Thyroid gland (tissue), 4 donors: ENCODE data around the gene CCDC7. TPM values are rescaled to one million over a fixed set of nuclear protein-coding genes. Genes with fewer than 3 reads are reported as not detected.
"Not testable (repeated sequence)": the region's sequence is repeated elsewhere in the genome, so short reads cannot be mapped to it uniquely, and the experiment has no call there.

Source experiments
- DNase-seq, 2 donors: peaks; one replicate each; pipeline ENCODE4 v3.0.0-alpha.2; 2019
- H3K27ac ChIP-seq, 3 donors: fragments of 200-600 bp; sonication (generic); 1 replicate in 2 of 3; 2 replicates in 1 of 3; pipeline ENCODE4 v1.5.1; 2016 to 2019; ENCODE audit warnings: mild to moderate bottlenecking in 1 of 3, moderate library complexity in 1 of 3
- H3K27me3 ChIP-seq: fragments of 200-600 bp; sonication (generic); one replicate; pipeline ENCODE4 v1.5.1; 2019
- H3K36me3 ChIP-seq, 2 donors: fragments of 200-600 bp; sonication (generic); one replicate each; pipeline ENCODE4 v1.5.1; 2016 to 2019
- H3K4me1 ChIP-seq, 2 donors: fragments of 200-600 bp; sonication (generic); one replicate each; pipeline ENCODE4 v1.5.1; 2017 to 2019
- H3K4me3 ChIP-seq, 3 donors: fragments of 200-600 bp; sonication (generic); replicated peaks in 1 of 3; 1 replicate in 2 of 3; 2 replicates in 1 of 3; pipeline ENCODE4 v1.5.1; 2016; ENCODE audit warnings: mild to moderate bottlenecking in 1 of 3
- H3K9me3 ChIP-seq: fragments of 200-600 bp; sonication (generic); one replicate; pipeline ENCODE4 v1.5.1; 2017
- POLR2A ChIP-seq, 2 donors: fragments of 450-650 bp; IDR thresholded peaks; one replicate each; pipeline ENCODE4 v1.6.1; 2017; ENCODE audit warnings: antibody characterized with exemption in 2 of 2, mild to moderate bottlenecking in 2 of 2, moderate library complexity in 1 of 2
- WGBS, 2 donors: methylation state at CpG; one replicate each; pipeline ENCODE4 v1.1.5; 2017; 5-methylcytosine and 5-hydroxymethylcytosine counted together
- intact Hi-C: fragments of 100-400 bp; cut with DNase I; formaldehyde crosslinking; loops from one replicate; pipeline ENCODE4 v1.15.1; 2023
- total RNA-seq, 4 donors: library from RNA; depleted of rRNA; stranded (reverse); fragments of >200 nt; gene quantifications; one replicate each; pipeline ENCODE4 v1.2.3, GENCODE V29; 2016
- TF ChIP-seq, protein P1 (sequence below), 6 experiments: fragments of 200-600 bp in 3 of 6; fragments of 450-650 bp in 3 of 6; sonication (generic) in 3 of 6; IDR thresholded peaks; one replicate each; pipeline ENCODE4 v1.5.1; 2016 to 2019; ENCODE audit warnings: antibody characterized with exemption in 6 of 6, mild to moderate bottlenecking in 2 of 6, inconsistent platforms in 1 of 6, moderate library complexity in 1 of 6

The CCDC7 gene
- total RNA-seq, 4 donors from 2014 or later = 41.2 to 69.0 (median 55.2) TPM

DNA sequence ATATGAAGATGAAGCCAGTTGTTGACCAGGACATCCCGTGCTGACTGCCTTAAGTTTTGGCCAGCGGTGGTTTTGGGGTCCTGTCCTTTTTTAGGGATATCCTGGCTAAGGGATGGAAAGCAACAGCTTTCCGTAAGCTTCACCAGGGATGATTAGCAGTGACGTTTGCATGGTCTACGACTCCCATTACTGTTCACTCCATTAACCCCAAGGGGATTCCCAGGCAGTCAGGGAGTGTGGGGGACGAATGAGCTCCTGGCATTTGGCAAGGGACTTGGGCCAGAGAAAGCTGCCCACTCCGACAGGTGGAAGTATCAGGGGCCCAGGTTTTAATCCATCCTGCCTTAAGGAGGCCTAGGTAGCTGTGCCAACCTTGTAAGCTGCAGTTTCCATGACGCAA is 445.3 kb downstream of the CCDC7 start:
- 74 to 75% methylated on average over 8 of the region's 8 CpGs for WGBS, 2 donors
- intact Hi-C loops = no loop called here
- H3K36me3 ChIP-seq = peaks cover 0 to 9% of the 10 kb centered on the region in 2 donors
- TF ChIP-seq POLR2A (IDR thresholded peaks at IDR 0.05) = no peak
- TF ChIP-seq, protein P1, sequence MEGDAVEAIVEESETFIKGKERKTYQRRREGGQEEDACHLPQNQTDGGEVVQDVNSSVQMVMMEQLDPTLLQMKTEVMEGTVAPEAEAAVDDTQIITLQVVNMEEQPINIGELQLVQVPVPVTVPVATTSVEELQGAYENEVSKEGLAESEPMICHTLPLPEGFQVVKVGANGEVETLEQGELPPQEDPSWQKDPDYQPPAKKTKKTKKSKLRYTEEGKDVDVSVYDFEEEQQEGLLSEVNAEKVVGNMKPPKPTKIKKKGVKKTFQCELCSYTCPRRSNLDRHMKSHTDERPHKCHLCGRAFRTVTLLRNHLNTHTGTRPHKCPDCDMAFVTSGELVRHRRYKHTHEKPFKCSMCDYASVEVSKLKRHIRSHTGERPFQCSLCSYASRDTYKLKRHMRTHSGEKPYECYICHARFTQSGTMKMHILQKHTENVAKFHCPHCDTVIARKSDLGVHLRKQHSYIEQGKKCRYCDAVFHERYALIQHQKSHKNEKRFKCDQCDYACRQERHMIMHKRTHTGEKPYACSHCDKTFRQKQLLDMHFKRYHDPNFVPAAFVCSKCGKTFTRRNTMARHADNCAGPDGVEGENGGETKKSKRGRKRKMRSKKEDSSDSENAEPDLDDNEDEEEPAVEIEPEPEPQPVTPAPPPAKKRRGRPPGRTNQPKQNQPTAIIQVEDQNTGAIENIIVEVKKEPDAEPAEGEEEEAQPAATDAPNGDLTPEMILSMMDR (IDR thresholded peaks at IDR 0.05) = no peak
- no peaks in the 10 kb centered on the region for H3K4me1 ChIP-seq
- no peak overlapping the region for H3K4me3 ChIP-seq
- no peak for DNase-seq
- H3K9me3 ChIP-seq = no peaks in the 10 kb centered on the region
- H3K27ac ChIP-seq = no peak overlapping the region
- no peaks in the 10 kb centered on the region for H3K27me3 ChIP-seq

DNA sequence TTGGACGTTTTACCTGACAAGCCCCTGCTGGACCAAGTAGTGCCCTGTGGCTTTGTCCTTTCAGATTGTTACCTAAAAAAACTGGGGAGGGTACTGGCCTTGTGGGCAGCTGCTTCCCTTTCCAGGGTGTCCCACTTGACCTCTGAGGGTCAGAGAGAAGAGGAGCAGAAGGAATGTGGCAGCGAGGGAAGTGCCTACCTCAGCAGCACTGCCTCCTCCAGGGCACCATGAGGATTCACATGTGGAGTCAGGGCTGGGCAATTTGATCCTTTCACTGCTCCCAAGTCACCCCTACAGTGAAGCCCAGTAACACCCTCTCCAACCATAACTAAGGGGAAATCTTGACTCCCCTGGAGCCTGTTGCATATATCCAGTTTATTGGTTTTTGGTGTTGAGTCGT is 447.5 kb downstream of the CCDC7 start:
- TF ChIP-seq, protein P1 (IDR thresholded peaks at IDR 0.05) = no peak
- no peak for TF ChIP-seq POLR2A (IDR thresholded peaks at IDR 0.05)

DNA sequence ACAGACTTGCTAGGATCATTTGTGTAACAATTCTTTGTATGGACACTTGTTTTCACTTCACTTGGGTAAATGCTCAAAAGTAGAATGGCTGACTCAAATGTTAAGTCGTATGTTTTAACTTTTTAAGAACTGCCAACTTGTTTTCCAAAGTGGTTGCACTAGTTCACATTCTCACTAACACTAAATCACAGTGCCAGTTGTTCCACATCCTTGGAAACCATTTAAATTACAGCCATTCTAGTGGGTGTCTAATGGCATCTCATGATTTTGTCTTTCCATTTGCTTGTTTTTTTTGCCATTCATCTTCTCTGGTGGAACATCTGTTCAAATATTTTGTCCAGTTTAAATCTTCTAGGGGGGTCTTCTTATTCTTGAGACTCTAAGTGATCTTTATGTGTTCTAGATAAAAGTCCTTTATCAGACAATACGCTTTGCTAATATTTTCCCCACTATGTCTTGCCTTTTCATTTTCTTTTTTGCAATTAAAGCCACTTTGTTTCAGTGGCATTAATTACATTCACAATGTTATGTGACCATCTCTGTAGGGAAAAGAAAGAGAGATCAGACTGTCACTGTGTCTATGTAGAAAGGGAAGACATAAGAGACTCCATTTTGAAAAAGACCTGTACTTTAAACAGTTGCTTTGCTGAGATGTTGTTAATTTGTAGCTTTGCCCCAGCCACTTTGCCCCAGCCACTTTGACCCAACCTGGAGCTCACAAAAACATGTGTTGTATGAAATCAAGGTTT is 448.1 kb downstream of the CCDC7 start:
- TF ChIP-seq, protein P1 (IDR thresholded peaks at IDR 0.05) = no peak
- TF ChIP-seq POLR2A (IDR thresholded peaks at IDR 0.05) = no peak
- H3K27ac ChIP-seq = no peak overlapping the region
- no peak for DNase-seq
- H3K27me3 ChIP-seq = no peaks in the 10 kb centered on the region
- peaks cover 0 to 13% of the 10 kb centered on the region in 2 donors for H3K36me3 ChIP-seq
- no peaks in the 10 kb centered on the region for H3K4me1 ChIP-seq
- H3K4me3 ChIP-seq = no peak overlapping the region
- intact Hi-C loops = no loop called here
- no peaks in the 10 kb centered on the region for H3K9me3 ChIP-seq
- WGBS, 2 donors = 90 to 91% methylated on average over 2 of the region's 2 CpGs

More for the DNA sequence above, 447.5 kb downstream of the CCDC7 start:
- intact Hi-C loops = no loop called here
- no peaks in the 10 kb centered on the region for H3K4me1 ChIP-seq
- no peaks in the 10 kb centered on the region for H3K9me3 ChIP-seq
- no peak for DNase-seq
- peaks cover 0 to 13% of the 10 kb centered on the region in 2 donors for H3K36me3 ChIP-seq
- H3K27me3 ChIP-seq = no peaks in the 10 kb centered on the region
- WGBS, 2 donors = 52 to 53% methylated on average over 3 of the region's 3 CpGs
- H3K4me3 ChIP-seq = no peak overlapping the region
- H3K27ac ChIP-seq = no peak overlapping the region

DNA sequence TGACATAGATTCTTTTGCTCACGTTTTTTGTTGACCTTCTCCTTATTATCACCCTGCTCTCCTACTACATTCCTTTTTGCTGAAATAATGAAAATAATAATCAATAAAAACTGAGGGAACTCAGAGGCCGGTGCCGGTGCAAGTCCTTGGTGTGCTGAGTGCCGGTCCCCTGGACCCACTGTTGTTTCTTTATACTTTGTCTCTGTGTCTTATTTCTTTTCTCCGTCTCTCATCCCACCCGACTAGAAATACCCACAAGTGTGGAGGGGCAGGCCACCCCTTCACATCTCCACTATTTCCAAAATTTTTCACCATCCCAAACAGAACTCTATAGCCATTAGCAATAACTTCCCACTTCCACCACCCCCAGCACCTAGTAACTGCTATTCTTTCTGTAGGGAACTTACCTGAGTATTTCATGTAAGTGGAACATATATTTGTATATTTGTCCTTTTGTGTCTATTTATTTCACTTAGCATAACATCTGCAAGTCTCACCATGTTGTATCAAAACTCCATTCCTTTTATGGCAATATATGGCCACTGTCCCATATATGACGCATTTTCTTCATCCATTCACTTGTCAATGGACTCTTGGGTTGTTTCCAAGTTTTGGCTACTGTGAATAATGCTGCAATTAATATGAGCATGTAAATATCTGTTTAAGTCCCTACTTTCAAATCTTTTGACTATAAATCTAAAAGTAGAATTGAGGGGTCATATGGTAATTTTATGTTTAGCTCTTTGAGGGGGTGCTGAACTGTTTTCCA is 449.4 kb downstream of the CCDC7 start:
- DNase-seq, intact Hi-C loops, H3K27ac ChIP-seq, H3K9me3 ChIP-seq, H3K27me3 ChIP-seq, H3K4me3 ChIP-seq, H3K4me1 ChIP-seq: not testable (repeated sequence)
- WGBS, 2 donors = 94 to 95% methylated on average over 7 of the region's 7 CpGs
- H3K36me3 ChIP-seq = peaks cover 0 to 13% of the 10 kb centered on the region in 2 donors

DNA sequence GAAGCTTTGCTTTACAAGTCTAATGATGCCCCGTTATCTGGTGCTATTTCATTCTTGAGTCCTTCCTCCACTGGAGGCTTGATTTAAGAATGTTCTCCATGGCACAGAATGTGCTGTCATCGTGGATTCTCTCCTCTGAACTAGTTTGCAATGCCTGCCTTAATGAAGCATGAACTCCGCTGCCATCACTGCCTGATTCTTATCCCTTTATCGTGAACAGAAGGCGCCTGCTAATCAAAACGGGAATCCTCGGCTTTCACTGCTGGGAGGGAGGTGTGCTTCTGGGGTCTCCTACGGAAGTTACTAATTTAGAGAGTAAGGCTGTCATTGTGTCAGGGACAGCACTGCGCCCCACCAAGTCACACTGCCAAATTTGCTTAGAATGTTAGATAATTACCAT is 455.9 kb downstream of the CCDC7 start:
- TF ChIP-seq POLR2A (IDR thresholded peaks at IDR 0.05) = no peak
- TF ChIP-seq, protein P1 (IDR thresholded peaks at IDR 0.05) = no peak
- 93 to 95% methylated on average over 9 of the region's 9 CpGs for WGBS, 2 donors
- Histone ChIP-seq H3K4me1 (no peaks in the 10 kb centered on the region), H3K4me3 (no peak overlapping the region), H3K27me3 (no peaks in the 10 kb centered on the region), H3K27ac (no peak overlapping the region), H3K9me3 (no peaks in the 10 kb centered on the region), H3K36me3 (peaks cover 0 to 4% of the 10 kb centered on the region in 2 donors)
- DNase-seq = no peak
- intact Hi-C loops = no loop called here
